ENCODE results near the gene TP53AIP1. TPM values are rescaled to one million over a fixed set of nuclear protein-coding genes. Genes with fewer than 3 reads are reported as not detected.

TP53AIP1 gene
- polyA plus RNA-seq, 3 donors = 0.03 TPM; not detected in 2

DNA sequence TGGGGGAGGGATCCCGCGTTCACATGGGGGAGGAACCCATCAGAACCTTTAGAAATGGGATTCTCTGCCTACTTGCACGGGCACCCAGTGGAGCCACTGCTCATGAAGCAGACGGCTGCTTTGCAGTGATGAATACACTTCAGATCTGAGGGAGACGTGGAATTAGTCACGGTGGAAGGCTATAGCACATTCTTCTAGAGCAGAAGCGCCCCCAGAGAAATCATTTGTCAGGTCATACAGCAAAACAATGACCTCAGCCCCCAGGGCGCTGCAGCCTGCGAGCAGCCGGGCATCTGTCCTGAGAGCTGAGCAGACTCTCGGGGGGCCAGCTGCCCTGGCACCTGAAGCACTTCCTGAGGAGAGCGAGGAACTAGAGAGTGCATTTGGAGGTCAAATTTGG lies 12.7 kb downstream of the TP53AIP1 start:
- H3K4me3 ChIP-seq (replicated peaks in 1 of 3; ENCODE audit: low read depth in 2 of 3, low read length in 3 of 3) = no peak overlapping the region
- Mint-ChIP-seq H3K4me3 (no peak overlapping the region), H3K27ac (peak overlapping the region in 1 of 7 donors; percentile 23), H3K9me3 (peaks cover 0 to 3% (median 0%) of the 10 kb centered on the region in 7 donors), H3K4me1 (peaks cover 15% of the 10 kb centered on the region), H3K36me3 (no peaks in the 10 kb centered on the region), H3K27me3 (ENCODE audit: low read depth in 3 of 3) (peaks cover 2 to 4% (median 3%) of the 10 kb centered on the region in 3 donors)
- H3K27ac ChIP-seq (ENCODE audit: low read depth in 1 of 2, low read length in 2 of 2) = no peak overlapping the region
- no peaks in the 10 kb centered on the region for H3K79me2 ChIP-seq (ENCODE audit: insufficient read depth, low read length)
- TF ChIP-seq, protein P1, sequence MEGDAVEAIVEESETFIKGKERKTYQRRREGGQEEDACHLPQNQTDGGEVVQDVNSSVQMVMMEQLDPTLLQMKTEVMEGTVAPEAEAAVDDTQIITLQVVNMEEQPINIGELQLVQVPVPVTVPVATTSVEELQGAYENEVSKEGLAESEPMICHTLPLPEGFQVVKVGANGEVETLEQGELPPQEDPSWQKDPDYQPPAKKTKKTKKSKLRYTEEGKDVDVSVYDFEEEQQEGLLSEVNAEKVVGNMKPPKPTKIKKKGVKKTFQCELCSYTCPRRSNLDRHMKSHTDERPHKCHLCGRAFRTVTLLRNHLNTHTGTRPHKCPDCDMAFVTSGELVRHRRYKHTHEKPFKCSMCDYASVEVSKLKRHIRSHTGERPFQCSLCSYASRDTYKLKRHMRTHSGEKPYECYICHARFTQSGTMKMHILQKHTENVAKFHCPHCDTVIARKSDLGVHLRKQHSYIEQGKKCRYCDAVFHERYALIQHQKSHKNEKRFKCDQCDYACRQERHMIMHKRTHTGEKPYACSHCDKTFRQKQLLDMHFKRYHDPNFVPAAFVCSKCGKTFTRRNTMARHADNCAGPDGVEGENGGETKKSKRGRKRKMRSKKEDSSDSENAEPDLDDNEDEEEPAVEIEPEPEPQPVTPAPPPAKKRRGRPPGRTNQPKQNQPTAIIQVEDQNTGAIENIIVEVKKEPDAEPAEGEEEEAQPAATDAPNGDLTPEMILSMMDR (IDR thresholded peaks at IDR 0.05) = no peak
- H3K9me3 ChIP-seq (replicated peaks in 1 of 2; ENCODE audit: control insufficient read depth in 1 of 2, insufficient read depth in 1 of 2, low read length in 2 of 2) = peaks cover 0 to 2% of the 10 kb centered on the region in 2 donors
- H3K4me2 ChIP-seq (replicated peaks; ENCODE audit: extremely low read depth, low read length, poor library complexity, severe bottlenecking) = no peak overlapping the region
- 95% methylated on average over 5 of the region's 12 CpGs for WGBS (ENCODE audit: insufficient coverage)
- no peak for DNase-seq
- no peaks in the 10 kb centered on the region for H3K36me3 ChIP-seq (replicated peaks in 1 of 2; ENCODE audit: control insufficient read depth in 1 of 2, insufficient read depth in 2 of 2, low read length in 2 of 2)
- H4K20me1 ChIP-seq (ENCODE audit: insufficient read depth, low read length) = no peaks in the 10 kb centered on the region
- intact Hi-C loops (cut with micrococcal nuclease) = no loop called here
- H3K27me3 ChIP-seq (ENCODE audit: control insufficient read depth in 2 of 2, insufficient read depth in 2 of 2, low read length in 2 of 2) = no peaks in the 10 kb centered on the region
- no peak overlapping the region for H2AFZ ChIP-seq (ENCODE audit: insufficient read depth, low read depth, low read length, poor library complexity, severe bottlenecking)
- H3K4me1 ChIP-seq (ENCODE audit: control insufficient read depth in 1 of 2, insufficient read depth in 2 of 2, low read length in 2 of 2) = peaks cover 6 to 13% of the 10 kb centered on the region in 2 donors
- H3K9ac ChIP-seq (ENCODE audit: insufficient read depth, low read length, poor library complexity, severe bottlenecking) = no peak overlapping the region

GRCh38 chr11:128929468-128929867 lies 13.2 kb downstream of the TP53AIP1 start:
- H3K9ac ChIP-seq (ENCODE audit: insufficient read depth, low read length, poor library complexity, severe bottlenecking) = no peak overlapping the region
- no peaks in the 10 kb centered on the region for H4K20me1 ChIP-seq (ENCODE audit: insufficient read depth, low read length)
- Mint-ChIP-seq H3K36me3 (no peaks in the 10 kb centered on the region), H3K27me3 (ENCODE audit: low read depth in 3 of 3) (peaks cover 2 to 4% (median 3%) of the 10 kb centered on the region in 3 donors), H3K27ac (no peak overlapping the region), H3K9me3 (peaks cover 0 to 3% (median 0%) of the 10 kb centered on the region in 7 donors), H3K4me1 (peaks cover 15% of the 10 kb centered on the region), H3K4me3 (no peak overlapping the region)
- intact Hi-C loops (cut with micrococcal nuclease) = no loop called here
- H3K79me2 ChIP-seq (ENCODE audit: insufficient read depth, low read length) = no peaks in the 10 kb centered on the region
- H2AFZ ChIP-seq (ENCODE audit: insufficient read depth, low read depth, low read length, poor library complexity, severe bottlenecking) = no peak overlapping the region
- peaks cover 0 to 2% of the 10 kb centered on the region in 2 donors for H3K9me3 ChIP-seq (replicated peaks in 1 of 2; ENCODE audit: control insufficient read depth in 1 of 2, insufficient read depth in 1 of 2, low read length in 2 of 2)
- no peak overlapping the region for H3K4me2 ChIP-seq (replicated peaks; ENCODE audit: extremely low read depth, low read length, poor library complexity, severe bottlenecking)
- H3K27me3 ChIP-seq (ENCODE audit: control insufficient read depth in 2 of 2, insufficient read depth in 2 of 2, low read length in 2 of 2) = no peaks in the 10 kb centered on the region
- TF ChIP-seq, protein P1 (IDR thresholded peaks at IDR 0.05) = no peak
- WGBS (ENCODE audit: insufficient coverage) = 94% methylated on average over 4 of the region's 5 CpGs
- no peak for DNase-seq
- peaks cover 6 to 13% of the 10 kb centered on the region in 2 donors for H3K4me1 ChIP-seq (ENCODE audit: control insufficient read depth in 1 of 2, insufficient read depth in 2 of 2, low read length in 2 of 2)
- H3K27ac ChIP-seq (ENCODE audit: low read depth in 1 of 2, low read length in 2 of 2) = no peak overlapping the region
- no peaks in the 10 kb centered on the region for H3K36me3 ChIP-seq (replicated peaks in 1 of 2; ENCODE audit: control insufficient read depth in 1 of 2, insufficient read depth in 2 of 2, low read length in 2 of 2)
- H3K4me3 ChIP-seq (replicated peaks in 1 of 3; ENCODE audit: low read depth in 2 of 3, low read length in 3 of 3) = no peak overlapping the region

Data from CD14-positive monocyte (primary cell).